ELR (cell line): ENCODE measurements around the gene RNU6-8.

ENCODE experiments used
- DNase-seq: peaks from one replicate; pipeline ENCODE4 v3.0.0-alpha.2; 2015; ENCODE audit warnings: low read depth

Gene RNU6-8

GRCh38 chr14:32203928-32204357 is 874 bp upstream of the RNU6-8 start:
- DNase-seq, result peak; percentile 14

GRCh38 chr14:32202491-32202997 is 525 bp downstream of the RNU6-8 start:
- peak; percentile 40 for DNase-seq

GRCh38 chr14:32201816-32202490 is 1.1 kb downstream of the RNU6-8 start, which contains the start of gene RNU6-7:
Gene RNU6-7, plus strand, starts transcription at chr14:32202045.
- peak; percentile 44 for DNase-seq

- peak; percentile 74 for DNase-seq
Measured at GRCh38 chr14:32201193-32201815, 1.8 kb downstream of the RNU6-8 start.

GRCh38 chr14:32200368-32201192 is 2.5 kb downstream of the RNU6-8 start:
- DNase-seq, result no peak

- DNase-seq, result no peak
Measured at GRCh38 chr14:32197919-32198318, 5.2 kb downstream of the RNU6-8 start.

- DNase-seq, result no peak
Measured at GRCh38 chr14:32195636-32196035, 7.4 kb downstream of the RNU6-8 start.

- DNase-seq, result no peak
Measured at GRCh38 chr14:32193532-32193931, 9.5 kb downstream of the RNU6-8 start.

GRCh38 chr14:32192712-32193373 is 10.2 kb downstream of the RNU6-8 start:
- no peak for DNase-seq

GRCh38 chr14:32190673-32191072 is 12.4 kb downstream of the RNU6-8 start:
- DNase-seq, result no peak

- DNase-seq, result no peak
Measured at GRCh38 chr14:32189811-32190210, 13.3 kb downstream of the RNU6-8 start.

- no peak for DNase-seq
Measured at GRCh38 chr14:32186248-32186647, 16.8 kb downstream of the RNU6-8 start.

GRCh38 chr14:32185097-32185496 is 18.0 kb downstream of the RNU6-8 start:
- DNase-seq, result no peak

GRCh38 chr14:32183151-32184058 is 19.7 kb downstream of the RNU6-8 start:
- DNase-seq, result no peak

- no peak for DNase-seq
Measured at GRCh38 chr14:32171469-32171868, 31.6 kb downstream of the RNU6-8 start.

- DNase-seq, result no peak
Measured at GRCh38 chr14:32169191-32169590, 33.9 kb downstream of the RNU6-8 start.

GRCh38 chr14:32167907-32168306 is 35.2 kb downstream of the RNU6-8 start:
- DNase-seq, result no peak

- no peak for DNase-seq
Measured at GRCh38 chr14:32166924-32167323, 36.1 kb downstream of the RNU6-8 start.

GRCh38 chr14:32166029-32166428 is 37.0 kb downstream of the RNU6-8 start:
- DNase-seq, result no peak
